HG03575 (cell line): ENCODE measurements around the gene PLCB1.
A peak's percentile ranks its signal among the peaks of the same experiment; 100 is the strongest.
"Not testable (repeated sequence)": the region's sequence is repeated elsewhere in the genome, so short reads cannot be mapped to it uniquely, and the experiment has no call there.

Experiments used
- ATAC-seq: cut with Tn5 transposase; IDR thresholded peaks from one replicate; pipeline ENCODE4 v1.9.1; 2021; ENCODE audit not compliant: unreplicated experiment, insufficient number of reproducible peaks, low FRiP score; ENCODE audit errors: extremely low read depth

The PLCB1 gene

GRCh38 chr20:8372824-8373380, 240.8 kb downstream of the PLCB1 start:
- no peak for ATAC-seq

- ATAC-seq = no peak
Measured at GRCh38 chr20:8373579-8373978, 241.5 kb downstream of the PLCB1 start.

- ATAC-seq = no peak
Measured at GRCh38 chr20:8375898-8376297, 243.8 kb downstream of the PLCB1 start.

GRCh38 chr20:8376940-8377339, 244.9 kb downstream of the PLCB1 start:
- ATAC-seq = no peak

- not testable (repeated sequence) for ATAC-seq
Measured at GRCh38 chr20:8379125-8379524, 247.1 kb downstream of the PLCB1 start.

- no peak for ATAC-seq
Measured at GRCh38 chr20:8385247-8385646, 253.2 kb downstream of the PLCB1 start.

- ATAC-seq = no peak
Measured at GRCh38 chr20:8386991-8387390, 254.9 kb downstream of the PLCB1 start.

GRCh38 chr20:8388141-8388540, 256.1 kb downstream of the PLCB1 start:
- no peak for ATAC-seq

GRCh38 chr20:8388707-8389106, 256.6 kb downstream of the PLCB1 start:
- no peak for ATAC-seq

- ATAC-seq = no peak
Measured at GRCh38 chr20:8389381-8390036, 257.4 kb downstream of the PLCB1 start.

- no peak for ATAC-seq
Measured at GRCh38 chr20:8390037-8390433, 258.0 kb downstream of the PLCB1 start.

GRCh38 chr20:8390500-8390899, 258.4 kb downstream of the PLCB1 start:
- no peak for ATAC-seq

GRCh38 chr20:8393381-8393780, 261.3 kb downstream of the PLCB1 start:
- ATAC-seq = no peak

GRCh38 chr20:8394308-8394945, 262.4 kb downstream of the PLCB1 start:
- ATAC-seq = no peak

- ATAC-seq = no peak
Measured at GRCh38 chr20:8395956-8396355, 263.9 kb downstream of the PLCB1 start.

GRCh38 chr20:8398263-8399051, 266.4 kb downstream of the PLCB1 start:
- ATAC-seq = no peak

- peak; percentile 99 for ATAC-seq
Measured at GRCh38 chr20:8399947-8400346, 267.9 kb downstream of the PLCB1 start.

GRCh38 chr20:8400486-8400885, 268.4 kb downstream of the PLCB1 start:
- ATAC-seq = no peak

- no peak for ATAC-seq
Measured at GRCh38 chr20:8401556-8401955, 269.5 kb downstream of the PLCB1 start.

- no peak for ATAC-seq
Measured at GRCh38 chr20:8402798-8403197, 270.7 kb downstream of the PLCB1 start.
